HepG2 (cell line): Measurements from ENCODE around the gene TMEM145. TPM values are rescaled to one million over a fixed set of nuclear protein-coding genes. Genes with fewer than 3 reads are reported as not detected.
A peak's percentile ranks its signal among the peaks of the same experiment; 100 is the strongest.

ENCODE experiments used
- ATAC-seq: fragments of 200-7000 bp; cut with Tn5 transposase; 3 replicates; pipeline ENCODE4 v1.9.1; 2020; ENCODE audit warnings: mild to moderate bottlenecking, moderate library complexity
- BruUV-seq: library from RNA; stranded (reverse); fragments of 400-500 nt; replicated peaks from 2 replicates; lab custom pipeline; 2021; lab: Mats Ljungman, UMichigan
- CTCF ChIA-PET: fragments of 300-600 bp; formaldehyde crosslinking; extraction: SDS; loops from one replicate; lab custom pipeline; 2021; ENCODE audit warnings: low total read pairs, inconsistent platforms, low intra/inter-chr PET ratio; lab: Yijun Ruan, JAX
- POLR2A ChIA-PET: fragments of 350-600 bp; sonication (Branson Sonifier 250); formaldehyde crosslinking; loops from one replicate; lab custom pipeline; 2020; ENCODE audit warnings: antibody characterized with exemption, inconsistent platforms; lab: Yijun Ruan, JAX
- DNase-seq: peaks from one replicate; pipeline ENCODE4 v3.0.0-alpha.2; 2015; ENCODE audit warnings: low spot score
- FAIRE-seq: peaks from 3 replicates; lab custom pipeline; 2011; peaks lifted over from hg19 to GRCh38; lab: Jason Lieb, UNC
- H2AFZ ChIP-seq: one replicate; pipeline ENCODE4 v1.6.1; 2011; ENCODE audit warnings: low read length, inconsistent platforms
- H3K27ac ChIP-seq: fragments of 300-600 bp; 3 replicates; pipeline ENCODE4 v1.8.0; 2011; ENCODE audit warnings: mixed run types, mild to moderate bottlenecking, mixed read lengths, low read length, inconsistent platforms; ENCODE audit not compliant: insufficient read depth; ENCODE audit errors: extremely low read length
- H3K27me3 ChIP-seq, 2 experiments: fragments of 200-600 bp in 1 of 2; 2 replicates in 1 of 2; 3 replicates in 1 of 2; pipeline versions ENCODE4 v1.6.0 to v1.8.0; 2011; ENCODE audit warnings: low read length in 2 of 2, mild to moderate bottlenecking in 2 of 2, moderate library complexity in 2 of 2, inconsistent platforms in 1 of 2; ENCODE audit not compliant: insufficient read depth in 2 of 2, control insufficient read depth in 1 of 2
- H3K36me3 ChIP-seq, 2 experiments: fragments of 200-600 bp in 1 of 2; replicated peaks in 1 of 2; 2 replicates in 1 of 2; 3 replicates in 1 of 2; pipeline versions ENCODE4 v1.5.1 to v1.8.0; 2011; ENCODE audit warnings: low read length in 2 of 2, inconsistent platforms in 1 of 2; ENCODE audit not compliant: insufficient read depth in 2 of 2, control insufficient read depth in 1 of 2
- H3K4me1 ChIP-seq: 2 replicates; pipeline ENCODE4 v1.5.1; 2012; ENCODE audit warnings: low read length, inconsistent platforms; ENCODE audit not compliant: insufficient read depth
- H3K4me2 ChIP-seq: 2 replicates; pipeline ENCODE4 v1.6.0; 2011; ENCODE audit warnings: low read depth, low read length, inconsistent platforms
- H3K4me3 ChIP-seq, 3 experiments: fragments of 200-600 bp in 1 of 3; sonication (generic), shearing (Covaris generic) in 1 of 3; replicated peaks in 1 of 3; 2 replicates each; pipeline ENCODE4 v1.5.1; 2011 to 2016; ENCODE audit warnings: low read length in 3 of 3, inconsistent platforms in 2 of 3, low read depth in 2 of 3, mild to moderate bottlenecking in 2 of 3, control low read depth in 1 of 3, mixed read lengths in 1 of 3; ENCODE audit not compliant: insufficient read depth in 1 of 3
- H3K79me2 ChIP-seq: one replicate; pipeline ENCODE4 v1.6.1; 2011; ENCODE audit warnings: low read length, inconsistent platforms; ENCODE audit not compliant: insufficient read depth
- H3K9ac ChIP-seq: 2 replicates; pipeline ENCODE4 v1.6.0; 2011; ENCODE audit warnings: mild to moderate bottlenecking, low read depth, low read length, inconsistent platforms; ENCODE audit not compliant: insufficient read depth
- H3K9me3 ChIP-seq: 2 replicates; pipeline ENCODE4 v1.5.1; 2012; ENCODE audit warnings: mild to moderate bottlenecking, low read length
- H4K20me1 ChIP-seq: 2 replicates; pipeline ENCODE4 v1.6.0; 2011; ENCODE audit warnings: inconsistent platforms, mild to moderate bottlenecking, low read length, moderate library complexity; ENCODE audit not compliant: insufficient read depth
- TAF15 ChIP-seq: fragments of 200-400 bp; formaldehyde crosslinking; IDR thresholded peaks from one replicate; pipeline ENCODE4 v1.6.1; 2018; ENCODE audit warnings: mild to moderate bottlenecking, low read depth, low read length; ENCODE audit not compliant: poor library complexity, severe bottlenecking
- THAP9 ChIP-seq: sonication (generic); formaldehyde crosslinking; IDR thresholded peaks from 2 replicates; pipeline ENCODE4; 2020; ENCODE audit warnings: missing genetic modification reagents, mild to moderate bottlenecking, borderline replicate concordance
- ZNF33B ChIP-seq: sonication (generic); formaldehyde crosslinking; IDR thresholded peaks from 2 replicates; pipeline ENCODE4 v1.5.1; 2020; ENCODE audit warnings: mild to moderate bottlenecking, missing genetic modification reagents
- ZNF362 ChIP-seq: sonication (generic); formaldehyde crosslinking; IDR thresholded peaks from 2 replicates; pipeline ENCODE4 v1.4.0; 2020; ENCODE audit warnings: missing genetic modification reagents, mild to moderate bottlenecking, borderline replicate concordance
- ZNF770 ChIP-seq: sonication (generic); formaldehyde crosslinking; IDR thresholded peaks from 2 replicates; pipeline ENCODE4 v1.5.0; 2020; ENCODE audit warnings: mild to moderate bottlenecking, missing genetic modification reagents
- ZSCAN21 ChIP-seq: sonication (generic); formaldehyde crosslinking; IDR thresholded peaks from 2 replicates; pipeline ENCODE4 v1.8.0; 2022; ENCODE audit warnings: mild to moderate bottlenecking, missing genetic modification reagents, moderate library complexity, borderline replicate concordance
- WGBS: methylation state at CpG from one replicate; pipeline ENCODE4 v1.1.6; 2017; ENCODE audit warnings: low lambda C conversion rate; 5-methylcytosine and 5-hydroxymethylcytosine counted together
- in situ Hi-C: cut with HindIII; loops from 2 replicates; pipeline ENCODE4 v1.10.0; 2017; ENCODE audit warnings: low pct_unique_long_range_greater_than_20kb; ENCODE audit not compliant: extremely low pct_ligation_motif_present
- intact Hi-C: fragments of 100-400 bp; cut with micrococcal nuclease; formaldehyde crosslinking; loops from one replicate; pipeline ENCODE4 v1.10.0; 2022; ENCODE audit not compliant: unreplicated experiment
- polyA plus RNA-seq, 8 experiments: library from polyadenylated mRNA; depleted of rRNA in 3 of 8; stranded (reverse) in 7 of 8; unstranded in 1 of 8; fragments of >200 nt; fragmentation: Illumina TruSeq in 4 of 8; extraction: Trizol in 4 of 8; gene quantifications; 2 replicates each; pipeline versions ENCODE4 v1.2.1 to v1.2.3, GENCODE V29; 2011 to 2016; ENCODE audit warnings: low read depth in 4 of 8, missing spikeins in 1 of 8, mixed read lengths in 1 of 8; ENCODE audit not compliant: insufficient read depth in 1 of 8
- total RNA-seq, 5 experiments: library from RNA; depleted of rRNA; stranded (reverse); fragments of >200 nt; fragmentation: Illumina TruSeq; extraction: Trizol; gene quantifications; 2 replicates each; pipeline ENCODE4 v1.2.3, GENCODE V29; 2016; ENCODE audit warnings: low read depth in 1 of 5

The TMEM145 gene
- total and polyA plus RNA-seq, 2 of the 13 experiments (the other 11 are each of a cell fraction or from before 2014, with no cell fraction given): 0.07 to 5.1 TPM

- TF ChIP-seq THAP9 (CRISPR knock-in tag) (no peak), ZNF33B (no peak), ZSCAN21 (no peak)
Measured at GRCh38 chr19:42303101-42303464, 10.0 kb upstream of the TMEM145 start (continued).

GRCh38 chr19:42303876-42304275 is 9.2 kb upstream of the TMEM145 start:
- H3K9me3 ChIP-seq: no peaks in the 10 kb centered on the region
- in situ Hi-C loops (no loop called here), intact Hi-C loops (loop anchor here (2.0 kb wide), 1 partner anchor 21 kb away; the partner anchor contains the start of gene MEGF8)
- no peak for DNase-seq
- POLR2A ChIA-PET: interaction anchor here (0.7 kb wide), 1 partner anchor 61 kb away, joined by 3 read pairs; no protein-coding TSS in a partner anchor
- no peaks in the 10 kb centered on the region for H4K20me1 ChIP-seq
- 0 out of 2 replicates have a peak overlapping the region, but pooled peaks have one; percentile 5 for H3K4me2 ChIP-seq
- no peak overlapping the region for H3K9ac ChIP-seq
- WGBS: 36% methylated on average over 8 of the region's 8 CpGs
- CTCF ChIA-PET: no interaction called here
- peaks cover 28% of the 10 kb centered on the region for H3K4me1 ChIP-seq
- no peaks in the 10 kb centered on the region for H3K79me2 ChIP-seq
- no peaks in the 10 kb centered on the region for H3K27me3 ChIP-seq
- no peak overlapping the region for H2AFZ ChIP-seq
- BruUV-seq: no TSS peak
- no peak for FAIRE-seq
- TF ChIP-seq ZNF362 (CRISPR knock-in tag) (peak; percentile 15; the same call in 1 of the 2 replicates), TAF15 (no peak), ZNF770 (peak; percentile 47; the same call in 1 of the 2 replicates)
- ATAC-seq: no peak
- H3K27ac ChIP-seq: no peak overlapping the region
- H3K4me3 ChIP-seq: no peak overlapping the region
- 0 out of 5 replicates have a peak, but pooled peaks cover 0 to 4% of the 10 kb centered on the region in 2 experiments for H3K36me3 ChIP-seq
